ENCODE results near the gene ROBO1.

GRCh38 chr3:79199966-79200365 lies 567.8 kb downstream of the ROBO1 start:
- TF ChIP-seq, protein P1, sequence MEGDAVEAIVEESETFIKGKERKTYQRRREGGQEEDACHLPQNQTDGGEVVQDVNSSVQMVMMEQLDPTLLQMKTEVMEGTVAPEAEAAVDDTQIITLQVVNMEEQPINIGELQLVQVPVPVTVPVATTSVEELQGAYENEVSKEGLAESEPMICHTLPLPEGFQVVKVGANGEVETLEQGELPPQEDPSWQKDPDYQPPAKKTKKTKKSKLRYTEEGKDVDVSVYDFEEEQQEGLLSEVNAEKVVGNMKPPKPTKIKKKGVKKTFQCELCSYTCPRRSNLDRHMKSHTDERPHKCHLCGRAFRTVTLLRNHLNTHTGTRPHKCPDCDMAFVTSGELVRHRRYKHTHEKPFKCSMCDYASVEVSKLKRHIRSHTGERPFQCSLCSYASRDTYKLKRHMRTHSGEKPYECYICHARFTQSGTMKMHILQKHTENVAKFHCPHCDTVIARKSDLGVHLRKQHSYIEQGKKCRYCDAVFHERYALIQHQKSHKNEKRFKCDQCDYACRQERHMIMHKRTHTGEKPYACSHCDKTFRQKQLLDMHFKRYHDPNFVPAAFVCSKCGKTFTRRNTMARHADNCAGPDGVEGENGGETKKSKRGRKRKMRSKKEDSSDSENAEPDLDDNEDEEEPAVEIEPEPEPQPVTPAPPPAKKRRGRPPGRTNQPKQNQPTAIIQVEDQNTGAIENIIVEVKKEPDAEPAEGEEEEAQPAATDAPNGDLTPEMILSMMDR (IDR thresholded peaks at IDR 0.05), result no peak
- no peak for TF ChIP-seq POLR2A (IDR thresholded peaks at IDR 0.05)

Data from right lobe of liver (tissue), 4 donors.